Ectodermal cell (in vitro differentiated cells): ENCODE measurements around the gene DCAF8L2.

Experiments used
- H3K27ac ChIP-seq: 2 replicates; pipeline ENCODE4 v1.7.0; 2013; ENCODE audit warnings: mild to moderate bottlenecking, low read depth, low read length; ENCODE audit not compliant: insufficient read depth, poor library complexity, severe bottlenecking
- H3K27me3 ChIP-seq: 2 replicates; pipeline ENCODE4 v1.7.0; 2013; ENCODE audit warnings: mild to moderate bottlenecking, low read length; ENCODE audit not compliant: insufficient read depth, control insufficient read depth, poor library complexity, severe bottlenecking
- H3K36me3 ChIP-seq: one replicate; pipeline ENCODE4 v1.7.0; 2013; ENCODE audit warnings: low read length; ENCODE audit not compliant: control insufficient read depth, insufficient read depth
- H3K4me1 ChIP-seq: one replicate; pipeline ENCODE4 v1.7.0; 2013; ENCODE audit warnings: low read length; ENCODE audit not compliant: control insufficient read depth, insufficient read depth
- H3K4me3 ChIP-seq: 2 replicates; pipeline ENCODE4 v1.7.0; 2013; ENCODE audit warnings: low read depth, low read length, control low read depth; ENCODE audit not compliant: insufficient read depth
- H3K9me3 ChIP-seq: 2 replicates; pipeline ENCODE4 v1.7.0; 2013; ENCODE audit warnings: mild to moderate bottlenecking, low read length, moderate library complexity; ENCODE audit not compliant: control insufficient read depth
- WGBS, 2 experiments: methylation state at CpG; one replicate each; pipeline ENCODE4 v1.1.7; 2013; ENCODE audit warnings: missing lambda C conversion rate in 2 of 2; 5-methylcytosine and 5-hydroxymethylcytosine counted together

The DCAF8L2 gene

GRCh38 chrX:27797575-27797974 lies 207.4 kb downstream of the DCAF8L2 start:
- Histone ChIP-seq H3K27me3 (no peaks in the 10 kb centered on the region), H3K36me3 (no peaks in the 10 kb centered on the region), H3K4me1 (no peaks in the 10 kb centered on the region), H3K4me3 (no peak overlapping the region), H3K9me3 (no peaks in the 10 kb centered on the region), H3K27ac (no peak overlapping the region)
- no CpG with 5 or more reads among the region's 1 CpG for WGBS, 2 experiments
